ENCODE results near the gene FALEC. TPM values are rescaled to one million over a fixed set of nuclear protein-coding genes. Genes with fewer than 3 reads are reported as not detected.

Gene FALEC
- total and polyA plus RNA-seq, 12 donors = 0.40 to 0.61 (median 0.50) TPM; not detected in 9

DNA sequence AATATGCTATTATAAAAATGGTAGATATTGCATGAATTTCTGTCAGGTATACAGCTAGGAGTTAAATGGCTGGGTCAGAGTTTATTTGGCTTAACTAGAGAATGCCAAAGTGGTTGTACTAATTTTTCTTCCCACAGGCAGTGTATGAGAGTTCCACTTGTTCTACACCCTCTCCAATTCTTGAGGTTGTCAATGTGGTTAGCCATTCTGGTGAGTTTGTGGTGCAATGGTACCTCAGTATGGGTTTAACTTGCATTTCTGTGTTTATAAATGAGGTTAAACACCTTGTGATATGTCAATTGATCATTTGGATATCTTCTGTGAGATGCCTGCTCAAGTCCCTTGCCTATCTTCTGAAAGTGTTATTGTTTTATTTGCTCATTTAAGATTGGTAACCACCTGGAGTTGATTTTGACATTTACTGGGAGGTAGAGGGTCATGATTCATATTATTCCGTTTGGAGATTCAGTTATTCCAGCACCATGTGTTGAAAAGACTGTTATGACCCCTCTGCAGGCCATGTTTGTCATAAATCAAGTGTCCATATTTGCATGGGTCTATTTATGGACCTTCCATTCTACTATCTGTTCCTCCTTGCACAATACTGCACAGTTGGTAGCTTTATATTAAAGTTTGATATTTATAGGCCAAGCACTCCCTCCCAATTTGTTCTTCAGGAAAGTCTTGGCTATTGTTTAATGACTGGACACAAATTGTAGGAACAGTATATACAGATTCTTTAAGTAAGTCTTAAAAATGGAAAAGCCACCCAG is 5.8 kb downstream of the FALEC start:
- no peak for DNase-seq
- Histone ChIP-seq H3K27me3 (no peaks in the 10 kb centered on the region), H3K4me3 (no peak overlapping the region), H3K4me1 (replicated peaks in 1 of 2) (peaks cover 2 to 3% of the 10 kb centered on the region in 2 donors), H3K36me3 (replicated peaks in 1 of 2) (no peaks in the 10 kb centered on the region), H3K27ac (no peak overlapping the region), H3K9me3 (replicated peaks in 1 of 3) (no peaks in the 10 kb centered on the region)
- TF ChIP-seq, protein P1, sequence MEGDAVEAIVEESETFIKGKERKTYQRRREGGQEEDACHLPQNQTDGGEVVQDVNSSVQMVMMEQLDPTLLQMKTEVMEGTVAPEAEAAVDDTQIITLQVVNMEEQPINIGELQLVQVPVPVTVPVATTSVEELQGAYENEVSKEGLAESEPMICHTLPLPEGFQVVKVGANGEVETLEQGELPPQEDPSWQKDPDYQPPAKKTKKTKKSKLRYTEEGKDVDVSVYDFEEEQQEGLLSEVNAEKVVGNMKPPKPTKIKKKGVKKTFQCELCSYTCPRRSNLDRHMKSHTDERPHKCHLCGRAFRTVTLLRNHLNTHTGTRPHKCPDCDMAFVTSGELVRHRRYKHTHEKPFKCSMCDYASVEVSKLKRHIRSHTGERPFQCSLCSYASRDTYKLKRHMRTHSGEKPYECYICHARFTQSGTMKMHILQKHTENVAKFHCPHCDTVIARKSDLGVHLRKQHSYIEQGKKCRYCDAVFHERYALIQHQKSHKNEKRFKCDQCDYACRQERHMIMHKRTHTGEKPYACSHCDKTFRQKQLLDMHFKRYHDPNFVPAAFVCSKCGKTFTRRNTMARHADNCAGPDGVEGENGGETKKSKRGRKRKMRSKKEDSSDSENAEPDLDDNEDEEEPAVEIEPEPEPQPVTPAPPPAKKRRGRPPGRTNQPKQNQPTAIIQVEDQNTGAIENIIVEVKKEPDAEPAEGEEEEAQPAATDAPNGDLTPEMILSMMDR (IDR thresholded peaks at IDR 0.05) = no peak
- no peak for TF ChIP-seq POLR2A (IDR thresholded peaks at IDR 0.05)
- 44 to 55% (median 50%) methylated on average over 1 of the region's 1 CpG for WGBS, 4 donors
- intact Hi-C loops (cut with DNase I) = no loop called here

GRCh38 chr1:150525348-150525747 is 9.8 kb downstream of the FALEC start:
- H3K27me3 ChIP-seq = no peaks in the 10 kb centered on the region
- intact Hi-C loops (cut with DNase I) = no loop called here
- H3K4me1 ChIP-seq (replicated peaks in 1 of 2) = no peaks in the 10 kb centered on the region
- no peak overlapping the region for H3K27ac ChIP-seq
- no peaks in the 10 kb centered on the region for H3K9me3 ChIP-seq (replicated peaks in 1 of 3)
- TF ChIP-seq POLR2A (IDR thresholded peaks at IDR 0.05) = no peak
- TF ChIP-seq, protein P1 (IDR thresholded peaks at IDR 0.05) = no peak
- 82 to 93% (median 85%) methylated on average over 3 of the region's 3 CpGs for WGBS, 4 donors
- no peak for DNase-seq
- H3K4me3 ChIP-seq = no peak overlapping the region
- H3K36me3 ChIP-seq (replicated peaks in 1 of 2) = no peaks in the 10 kb centered on the region

GRCh38 chr1:150528196-150528595 is 12.6 kb downstream of the FALEC start:
- 77 to 91% (median 89%) methylated on average over 1 of the region's 1 CpG for WGBS, 4 donors
- Histone ChIP-seq H3K9me3 (replicated peaks in 1 of 3) (no peaks in the 10 kb centered on the region), H3K4me1 (replicated peaks in 1 of 2) (peaks cover 0 to 10% of the 10 kb centered on the region in 2 donors), H3K4me3 (no peak overlapping the region), H3K27ac (no peak overlapping the region), H3K27me3 (no peaks in the 10 kb centered on the region), H3K36me3 (replicated peaks in 1 of 2) (no peaks in the 10 kb centered on the region)
- DNase-seq = no peak
- no peak for TF ChIP-seq POLR2A (IDR thresholded peaks at IDR 0.05)
- TF ChIP-seq, protein P1 (IDR thresholded peaks at IDR 0.05) = no peak
- intact Hi-C loops (cut with DNase I) = no loop called here

- peaks cover 0 to 10% of the 10 kb centered on the region in 2 donors for H3K4me1 ChIP-seq (replicated peaks in 1 of 2)
- H3K27ac ChIP-seq = no peak overlapping the region
- H3K36me3 ChIP-seq (replicated peaks in 1 of 2) = no peaks in the 10 kb centered on the region
- H3K9me3 ChIP-seq (replicated peaks in 1 of 3) = no peaks in the 10 kb centered on the region
- H3K4me3 ChIP-seq = no peak overlapping the region
- TF ChIP-seq, protein P1 (IDR thresholded peaks at IDR 0.05) = no peak
- no peak for TF ChIP-seq POLR2A (IDR thresholded peaks at IDR 0.05)
- 48 to 71% (median 58%) methylated on average over 4 of the region's 4 CpGs for WGBS, 4 donors
- H3K27me3 ChIP-seq = no peaks in the 10 kb centered on the region
- intact Hi-C loops (cut with DNase I) = no loop called here
- DNase-seq = no peak
Observed at GRCh38 chr1:150529017-150529416, 13.5 kb downstream of the FALEC start.

All from adrenal gland (tissue), 12 donors.